GM23248 (cell line): ENCODE measurements around the gene GTF3C2.

Source experiments
- EZH2 ChIP-seq: fragments of 200-600 bp; sonication (generic); IDR thresholded peaks from 2 replicates; pipeline ENCODE4 v1.6.1; 2018; ENCODE audit warnings: antibody characterized with exemption, mild to moderate bottlenecking; ENCODE audit not compliant: insufficient read depth, poor library complexity, severe bottlenecking
- EZH2phosphoT487 ChIP-seq: fragments of 200-600 bp; sonication (generic); IDR thresholded peaks from 2 replicates; pipeline ENCODE4 v1.6.1; 2018; ENCODE audit warnings: antibody characterized with exemption, moderate library complexity, mild to moderate bottlenecking, low read depth; ENCODE audit not compliant: insufficient read depth

DNA sequence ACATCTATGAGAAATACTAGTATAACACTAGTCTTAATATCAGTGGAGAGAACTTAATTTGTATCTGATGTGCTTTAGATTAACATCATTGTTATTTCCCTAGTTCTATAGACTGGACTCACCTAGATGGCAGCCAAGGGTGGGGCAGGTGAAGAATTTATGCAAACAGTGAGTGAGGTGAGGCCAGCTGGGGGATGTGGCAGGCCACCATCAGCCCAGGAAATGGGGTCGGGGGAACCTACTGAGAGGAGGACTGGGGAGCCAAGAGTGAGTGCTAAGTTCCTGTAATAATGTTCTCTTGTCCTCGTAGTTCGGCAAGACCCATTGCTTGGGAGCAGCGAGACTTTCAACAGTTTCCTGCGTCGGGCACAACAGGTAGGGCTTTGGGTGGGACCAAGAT, 16.4 kb upstream of the GTF3C2 start:
- no peak for TF ChIP-seq EZH2
- no peak for TF ChIP-seq EZH2phosphoT487
